ENCODE data around the gene MYRFL.

The MYRFL gene

GRCh38 chr12:69898236-69898635 is 73.2 kb downstream of the MYRFL start:
- in situ Hi-C loops (cut with HindIII; ENCODE audit: low sequenced_read_pairs): loop anchor here (25.0 kb wide), 2 partner anchors 464 to 689 kb away; partner anchors contain the start of gene KCNMB4
- peak; percentile 53 for DNase-seq (ENCODE audit: low read depth)
- TF ChIP-seq, protein P1, sequence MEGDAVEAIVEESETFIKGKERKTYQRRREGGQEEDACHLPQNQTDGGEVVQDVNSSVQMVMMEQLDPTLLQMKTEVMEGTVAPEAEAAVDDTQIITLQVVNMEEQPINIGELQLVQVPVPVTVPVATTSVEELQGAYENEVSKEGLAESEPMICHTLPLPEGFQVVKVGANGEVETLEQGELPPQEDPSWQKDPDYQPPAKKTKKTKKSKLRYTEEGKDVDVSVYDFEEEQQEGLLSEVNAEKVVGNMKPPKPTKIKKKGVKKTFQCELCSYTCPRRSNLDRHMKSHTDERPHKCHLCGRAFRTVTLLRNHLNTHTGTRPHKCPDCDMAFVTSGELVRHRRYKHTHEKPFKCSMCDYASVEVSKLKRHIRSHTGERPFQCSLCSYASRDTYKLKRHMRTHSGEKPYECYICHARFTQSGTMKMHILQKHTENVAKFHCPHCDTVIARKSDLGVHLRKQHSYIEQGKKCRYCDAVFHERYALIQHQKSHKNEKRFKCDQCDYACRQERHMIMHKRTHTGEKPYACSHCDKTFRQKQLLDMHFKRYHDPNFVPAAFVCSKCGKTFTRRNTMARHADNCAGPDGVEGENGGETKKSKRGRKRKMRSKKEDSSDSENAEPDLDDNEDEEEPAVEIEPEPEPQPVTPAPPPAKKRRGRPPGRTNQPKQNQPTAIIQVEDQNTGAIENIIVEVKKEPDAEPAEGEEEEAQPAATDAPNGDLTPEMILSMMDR (IDR thresholded peaks at IDR 0.05; ENCODE audit: low read depth, low read length, missing control alignments): no peak
- no peak overlapping the region for H3K4me3 ChIP-seq (ENCODE audit: low read depth, low read length)

- DNase-seq (ENCODE audit: low read depth): peak; percentile 68
These were observed 75.7 kb downstream of the MYRFL start for GRCh38 chr12:69900720-69901131.

DNA sequence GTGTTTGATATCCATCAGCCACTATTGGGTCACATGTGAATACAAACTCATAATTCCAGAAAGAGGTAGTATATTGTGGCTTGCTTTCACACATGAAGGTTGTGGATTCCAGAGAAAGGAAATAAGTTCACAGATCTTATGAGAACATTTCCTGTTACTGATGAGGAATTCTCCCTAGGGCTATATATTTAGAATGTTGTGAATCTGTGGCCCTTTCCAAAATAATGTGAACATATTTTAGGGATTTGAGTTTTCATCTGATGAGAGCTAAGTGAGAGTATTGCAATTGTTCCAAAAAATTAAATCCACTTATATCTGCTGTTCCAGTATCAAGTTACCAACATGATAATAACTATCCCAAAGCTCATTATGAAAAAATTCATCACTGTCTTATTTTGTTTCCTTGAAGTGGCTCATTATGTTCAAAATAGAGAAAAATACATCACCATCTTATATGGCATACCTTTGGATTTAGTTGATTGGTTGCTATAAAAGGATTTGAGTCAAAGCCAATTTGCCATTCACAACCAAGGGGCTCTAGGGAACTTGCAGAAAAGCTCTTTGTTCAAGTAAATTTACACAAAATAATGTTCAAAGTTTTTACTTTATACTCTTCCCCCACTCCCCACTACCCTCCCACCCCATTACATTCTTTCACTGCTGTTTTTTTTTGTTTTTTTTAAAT is 76.3 kb downstream of the MYRFL start:
- no peak for DNase-seq (ENCODE audit: low read depth)
- in situ Hi-C loops (cut with HindIII; ENCODE audit: low sequenced_read_pairs): no loop called here
- no peak overlapping the region for H3K4me3 ChIP-seq (ENCODE audit: low read depth, low read length)
- TF ChIP-seq, protein P1 (IDR thresholded peaks at IDR 0.05; ENCODE audit: low read depth, low read length, missing control alignments): no peak

More at GRCh38 chr12:69900720-69901131, 75.7 kb downstream of the MYRFL start:
- H3K4me3 ChIP-seq (ENCODE audit: low read depth, low read length): no peak overlapping the region
- in situ Hi-C loops (cut with HindIII; ENCODE audit: low sequenced_read_pairs): no loop called here
- TF ChIP-seq, protein P1 (IDR thresholded peaks at IDR 0.05; ENCODE audit: low read depth, low read length, missing control alignments): peak; percentile 75

DNA sequence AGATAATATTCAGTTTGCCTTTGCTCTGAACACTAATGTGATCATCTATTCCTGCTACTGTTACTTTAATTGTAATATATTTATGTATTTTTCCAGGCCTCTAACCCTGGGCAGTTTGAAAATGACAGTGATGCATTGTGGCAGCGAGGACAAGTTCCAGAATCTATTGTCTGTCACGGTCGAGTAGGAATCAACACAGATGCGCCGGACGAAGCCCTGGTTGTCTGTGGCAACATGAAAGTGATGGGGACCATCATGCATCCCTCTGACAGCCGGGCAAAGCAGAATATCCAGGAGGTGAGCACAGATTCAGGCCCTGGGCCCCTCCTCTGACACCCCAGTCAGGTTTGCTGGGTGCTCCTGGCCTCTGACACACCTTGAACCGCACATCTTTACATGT is 78.5 kb downstream of the MYRFL start:
- no peak overlapping the region for H3K4me3 ChIP-seq (ENCODE audit: low read depth, low read length)
- TF ChIP-seq, protein P1 (IDR thresholded peaks at IDR 0.05; ENCODE audit: low read depth, low read length, missing control alignments): no peak
- DNase-seq (ENCODE audit: low read depth): no peak
- in situ Hi-C loops (cut with HindIII; ENCODE audit: low sequenced_read_pairs): no loop called here

DNA sequence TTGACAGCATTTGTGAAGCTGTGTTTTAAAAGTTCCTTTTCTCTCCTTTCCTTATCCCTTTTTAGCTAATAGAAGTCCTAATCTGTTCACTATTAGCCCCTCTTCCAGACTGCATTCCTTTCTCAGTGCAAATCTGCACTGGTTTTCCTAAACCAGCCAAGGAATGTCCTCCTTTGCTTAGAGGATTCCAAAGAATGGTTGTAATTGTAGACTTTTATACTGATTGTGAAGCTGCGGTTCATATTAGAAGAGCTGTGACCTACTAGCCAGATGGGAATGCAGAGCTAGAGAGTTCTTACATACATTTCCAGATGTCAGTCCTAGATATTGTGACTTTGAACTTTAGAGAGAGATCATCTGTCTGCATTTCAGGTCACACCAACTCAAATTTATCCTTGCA is 79.8 kb downstream of the MYRFL start:
- in situ Hi-C loops (cut with HindIII; ENCODE audit: low sequenced_read_pairs): no loop called here
- H3K4me3 ChIP-seq (ENCODE audit: low read depth, low read length): no peak overlapping the region
- DNase-seq (ENCODE audit: low read depth): peak; percentile 33
- TF ChIP-seq, protein P1 (IDR thresholded peaks at IDR 0.05; ENCODE audit: low read depth, low read length, missing control alignments): no peak

- in situ Hi-C loops (cut with HindIII; ENCODE audit: low sequenced_read_pairs): no loop called here
- no peak for DNase-seq (ENCODE audit: low read depth)
- TF ChIP-seq, protein P1 (IDR thresholded peaks at IDR 0.05; ENCODE audit: low read depth, low read length, missing control alignments): no peak
- no peak overlapping the region for H3K4me3 ChIP-seq (ENCODE audit: low read depth, low read length)
These were observed 80.8 kb downstream of the MYRFL start for GRCh38 chr12:69905801-69906200.

Data from astrocyte of the cerebellum (primary cell).